Measurements from ENCODE around the gene BCAS4. TPM values are rescaled to one million over a fixed set of nuclear protein-coding genes. Genes with fewer than 3 reads are reported as not detected.
A peak's percentile ranks its signal among the peaks of the same experiment; 100 is the strongest.

BCAS4 gene
- total RNA-seq, 1 donor = 2.7 TPM

DNA sequence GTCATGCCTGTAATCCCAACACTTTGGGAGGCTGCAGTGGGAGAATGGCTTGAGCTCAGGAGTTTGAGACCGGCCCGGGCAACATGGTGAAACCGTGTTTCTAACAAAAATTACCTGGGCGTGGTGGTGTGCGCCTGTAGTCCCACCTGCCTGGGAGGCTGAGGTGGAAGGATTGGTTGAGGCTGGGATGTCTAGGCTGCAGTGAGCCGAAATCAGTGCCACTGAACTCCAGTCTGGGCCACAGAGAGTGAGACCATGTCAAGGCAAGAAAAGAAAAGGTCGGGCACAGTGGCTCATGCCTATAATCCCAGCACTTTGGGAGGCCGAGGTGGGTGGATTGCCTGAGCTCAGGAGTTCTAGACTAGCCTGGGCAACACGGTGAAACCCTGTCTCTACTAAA, 8.2 kb upstream of the BCAS4 start:
- H3K4me3 ChIP-seq (ENCODE audit: low read depth, low read length) = no peak overlapping the region
- TF ChIP-seq, protein P1, sequence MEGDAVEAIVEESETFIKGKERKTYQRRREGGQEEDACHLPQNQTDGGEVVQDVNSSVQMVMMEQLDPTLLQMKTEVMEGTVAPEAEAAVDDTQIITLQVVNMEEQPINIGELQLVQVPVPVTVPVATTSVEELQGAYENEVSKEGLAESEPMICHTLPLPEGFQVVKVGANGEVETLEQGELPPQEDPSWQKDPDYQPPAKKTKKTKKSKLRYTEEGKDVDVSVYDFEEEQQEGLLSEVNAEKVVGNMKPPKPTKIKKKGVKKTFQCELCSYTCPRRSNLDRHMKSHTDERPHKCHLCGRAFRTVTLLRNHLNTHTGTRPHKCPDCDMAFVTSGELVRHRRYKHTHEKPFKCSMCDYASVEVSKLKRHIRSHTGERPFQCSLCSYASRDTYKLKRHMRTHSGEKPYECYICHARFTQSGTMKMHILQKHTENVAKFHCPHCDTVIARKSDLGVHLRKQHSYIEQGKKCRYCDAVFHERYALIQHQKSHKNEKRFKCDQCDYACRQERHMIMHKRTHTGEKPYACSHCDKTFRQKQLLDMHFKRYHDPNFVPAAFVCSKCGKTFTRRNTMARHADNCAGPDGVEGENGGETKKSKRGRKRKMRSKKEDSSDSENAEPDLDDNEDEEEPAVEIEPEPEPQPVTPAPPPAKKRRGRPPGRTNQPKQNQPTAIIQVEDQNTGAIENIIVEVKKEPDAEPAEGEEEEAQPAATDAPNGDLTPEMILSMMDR (IDR thresholded peaks at IDR 0.05; ENCODE audit: insufficient read depth, low read length) = no peak
- no peak for DNase-seq (ENCODE audit: low read depth)

DNA sequence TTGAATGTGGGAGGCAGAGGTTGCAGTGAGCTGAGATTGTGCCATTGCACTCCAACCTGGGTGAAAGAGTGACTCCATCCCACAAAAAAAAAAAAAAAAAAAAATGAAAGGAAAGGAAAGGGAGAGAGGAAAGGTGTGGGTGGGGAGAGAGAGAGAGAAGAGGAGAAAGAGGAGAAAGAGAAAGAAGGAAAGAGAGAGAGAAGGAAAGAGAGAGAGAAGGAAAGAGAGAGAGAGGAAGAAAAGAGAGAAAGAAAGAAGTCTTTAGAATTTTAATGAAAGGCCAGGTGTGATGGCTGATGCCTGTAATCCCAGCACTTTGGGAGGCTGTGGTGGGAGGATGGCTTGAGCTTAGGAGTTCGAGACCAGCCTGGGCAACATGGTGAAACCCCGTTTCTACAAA, 7.7 kb upstream of the BCAS4 start:
- no peak for DNase-seq (ENCODE audit: low read depth)
- H3K4me3 ChIP-seq (ENCODE audit: low read depth, low read length) = no peak overlapping the region
- TF ChIP-seq, protein P1 (IDR thresholded peaks at IDR 0.05; ENCODE audit: insufficient read depth, low read length) = no peak

DNA sequence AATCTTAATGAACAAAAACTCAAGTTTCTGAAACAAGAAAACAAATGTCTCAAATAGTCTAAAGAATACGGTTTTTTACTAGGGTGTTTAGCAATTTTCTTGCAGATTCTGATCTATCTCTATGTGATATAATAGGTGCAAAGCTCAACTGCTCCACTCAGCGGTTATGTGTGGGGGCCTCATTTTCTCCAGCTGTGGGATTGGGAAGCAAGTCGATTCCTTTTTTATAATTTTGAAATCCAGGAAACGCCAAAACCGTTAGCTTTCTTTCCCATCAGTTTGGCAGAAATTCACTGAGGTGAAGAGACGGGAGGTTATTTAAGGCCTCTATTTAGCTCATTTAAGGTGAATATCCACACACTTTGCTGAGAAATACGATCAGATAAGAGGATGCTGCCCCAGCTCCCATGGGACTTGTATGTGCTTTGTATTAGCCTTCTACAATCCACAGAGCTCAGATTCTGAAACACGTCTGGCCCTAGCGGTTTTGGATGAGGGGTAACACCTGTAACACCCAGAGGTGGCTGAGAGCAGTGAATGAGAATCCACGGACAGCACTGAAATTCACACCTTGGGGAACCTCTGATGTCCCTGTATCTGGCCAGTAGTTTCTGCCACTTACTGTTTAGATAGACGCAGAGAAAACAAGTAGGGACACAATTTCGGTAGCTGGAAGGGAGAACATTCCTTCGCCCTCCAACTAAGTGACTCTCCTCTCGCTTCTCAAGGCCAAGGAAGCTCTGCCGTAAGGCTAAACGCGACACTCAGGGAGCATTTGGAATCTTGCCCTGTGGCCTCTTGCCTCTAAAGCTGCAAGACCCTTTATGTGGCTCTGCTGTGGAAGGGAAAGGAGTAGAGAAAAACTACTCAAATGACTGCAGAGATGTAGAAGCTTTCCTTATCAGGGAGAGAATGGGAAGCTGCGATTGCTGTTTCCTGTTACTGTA, 6.5 kb upstream of the BCAS4 start:
- no peak overlapping the region for H3K4me3 ChIP-seq (ENCODE audit: low read depth, low read length)
- TF ChIP-seq, protein P1 (IDR thresholded peaks at IDR 0.05; ENCODE audit: insufficient read depth, low read length) = peak; percentile 77
- DNase-seq (ENCODE audit: low read depth) = peak; percentile 87

DNA sequence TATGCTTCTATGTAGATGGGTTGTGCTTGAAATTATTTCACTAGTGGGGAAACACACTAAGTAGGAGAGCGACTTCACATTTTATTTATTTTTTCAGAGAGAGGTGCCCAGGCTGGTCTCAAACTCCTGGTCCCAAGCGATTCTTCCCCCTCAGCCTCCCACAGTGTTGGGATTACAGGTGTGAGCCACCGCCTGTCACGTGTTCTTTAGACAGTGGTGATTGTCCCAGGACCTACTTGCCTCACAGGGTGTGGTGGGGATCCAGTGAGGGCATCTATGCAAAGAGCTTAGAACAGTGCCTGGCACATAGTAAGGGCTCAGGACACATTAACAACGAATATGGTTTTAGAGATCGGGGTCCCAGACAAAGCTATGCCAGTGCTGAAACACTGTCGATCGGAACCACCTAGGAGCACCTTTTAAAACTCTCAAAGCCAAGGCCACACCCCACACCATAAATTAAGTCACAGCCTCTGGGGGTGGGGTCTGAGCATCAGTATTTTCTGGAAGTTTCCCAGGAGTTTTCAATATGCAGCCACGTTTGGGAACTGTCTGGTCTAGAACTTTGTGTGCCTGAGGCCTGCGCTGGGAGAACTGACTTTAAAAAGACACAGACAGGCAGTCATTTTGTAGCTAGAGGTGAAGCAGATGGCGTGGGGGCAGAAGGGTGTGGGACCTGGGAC, 4.8 kb upstream of the BCAS4 start:
- no peak for DNase-seq (ENCODE audit: low read depth)
- no peak overlapping the region for H3K4me3 ChIP-seq (ENCODE audit: low read depth, low read length)
- TF ChIP-seq, protein P1 (IDR thresholded peaks at IDR 0.05; ENCODE audit: insufficient read depth, low read length) = no peak

DNA sequence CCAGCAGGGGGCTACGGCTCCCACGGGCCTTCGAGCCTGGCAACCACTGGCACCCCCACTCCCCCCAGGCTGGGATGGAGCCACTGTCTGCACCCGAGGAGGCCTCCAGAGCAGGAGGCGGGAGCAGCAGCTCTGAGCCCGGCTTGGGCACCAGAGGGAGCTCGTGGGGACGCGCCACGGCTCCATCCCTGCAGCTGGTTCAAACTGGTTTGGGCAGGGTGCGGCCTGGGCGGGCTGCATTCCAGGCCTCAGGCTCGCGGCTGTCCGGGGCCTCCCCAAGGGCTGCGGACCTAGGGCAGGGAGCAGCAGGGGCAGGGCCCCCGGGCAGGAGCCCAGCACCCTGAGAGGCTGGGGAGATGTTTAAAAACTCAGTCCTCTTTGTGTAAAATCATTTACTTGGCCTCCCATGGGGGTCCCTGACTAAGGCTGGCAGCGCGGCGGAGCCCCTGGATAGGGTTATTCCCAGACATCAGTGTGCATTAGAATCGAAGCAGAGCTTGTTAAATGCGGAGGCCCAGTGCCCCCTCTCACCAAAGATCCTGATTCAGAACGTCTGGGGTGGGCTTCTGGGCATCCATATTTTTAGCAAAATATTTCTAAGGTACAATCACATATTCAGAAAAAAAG, 4.1 kb upstream of the BCAS4 start:
- H3K4me3 ChIP-seq (ENCODE audit: low read depth, low read length) = no peak overlapping the region
- TF ChIP-seq, protein P1 (IDR thresholded peaks at IDR 0.05; ENCODE audit: insufficient read depth, low read length) = peak; percentile 89
- DNase-seq (ENCODE audit: low read depth) = peak; percentile 90

DNA sequence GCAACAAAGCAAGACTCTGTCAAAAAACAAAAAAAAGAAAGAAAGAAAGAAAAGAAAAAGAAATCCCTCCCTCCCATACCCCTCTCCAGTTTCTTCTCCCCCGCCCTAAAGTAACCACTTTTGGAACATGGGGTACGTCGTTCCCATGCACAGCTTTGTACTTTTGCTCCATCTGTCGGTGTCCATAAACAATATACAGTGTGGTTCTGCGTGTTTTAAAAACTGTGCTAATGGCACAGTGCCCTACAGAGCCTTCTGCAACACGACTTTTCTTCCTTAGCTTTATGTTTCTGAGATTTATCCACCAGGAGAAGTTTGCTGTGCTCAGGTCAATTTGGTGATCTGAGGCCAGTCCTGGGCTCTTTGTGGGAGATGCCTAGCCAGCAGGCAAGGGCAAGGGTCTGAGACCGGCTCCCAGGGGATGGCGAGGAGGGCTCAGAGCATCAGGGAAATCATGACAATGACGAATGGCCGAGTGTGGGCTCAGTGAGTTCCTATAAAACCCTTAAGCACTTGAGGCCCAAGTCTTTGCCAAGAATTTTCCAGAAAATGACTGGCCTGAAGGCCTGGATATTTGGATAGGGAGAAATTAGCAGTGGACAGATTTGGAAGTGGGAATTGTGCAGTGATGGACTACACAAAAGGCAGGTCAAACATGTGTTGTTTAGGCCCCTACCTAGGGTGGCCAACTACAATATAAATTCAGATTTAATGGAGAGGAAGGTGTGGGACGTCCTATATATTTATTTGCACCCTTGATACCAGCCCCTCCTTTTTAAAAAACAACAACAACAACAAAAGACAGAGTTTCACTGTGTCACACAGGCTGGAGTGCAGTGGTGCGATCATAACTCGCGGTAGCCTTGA, 1.9 kb upstream of the BCAS4 start:
- no peak overlapping the region for H3K4me3 ChIP-seq (ENCODE audit: low read depth, low read length)
- peak; percentile 8 for DNase-seq (ENCODE audit: low read depth)
- TF ChIP-seq, protein P1 (IDR thresholded peaks at IDR 0.05; ENCODE audit: insufficient read depth, low read length) = no peak

Data from fibroblast of the aortic adventitia (primary cell).